GM23338 (cell line): ENCODE results near the gene SYNDIG1. TPM values are rescaled to one million over a fixed set of nuclear protein-coding genes. Genes with fewer than 3 reads are reported as not detected.

Experiments used
- ATAC-seq: fragments of 200-7000 bp; cut with Tn5 transposase; 3 replicates; pipeline ENCODE4 v1.9.1; 2020
- DNase-seq: peaks from one replicate; pipeline ENCODE4 v3.0.0-alpha.2; 2015; ENCODE audit warnings: low spot score
- H2AFZ ChIP-seq: fragments of 200-600 bp; sonication (generic); 2 replicates; pipeline ENCODE4 v1.8.0; 2016; ENCODE audit warnings: antibody characterized with exemption, mild to moderate bottlenecking, moderate library complexity
- H3F3A ChIP-seq: fragments of 200-600 bp; sonication (generic); replicated peaks from 2 replicates; pipeline ENCODE4 v1.8.0; 2017; ENCODE audit warnings: antibody characterized with exemption, mixed run types, low read depth
- H3K27ac ChIP-seq: fragments of 200-600 bp; sonication (generic); 2 replicates; pipeline ENCODE4 v1.6.1; 2016; ENCODE audit warnings: low read depth
- H3K27me3 ChIP-seq: fragments of 200-600 bp; sonication (generic); 2 replicates; pipeline ENCODE4 v1.8.0; 2016; ENCODE audit warnings: mild to moderate bottlenecking, mixed run types, moderate library complexity; ENCODE audit not compliant: insufficient read depth
- H3K36me3 ChIP-seq: fragments of 200-600 bp; sonication (generic); 2 replicates; pipeline ENCODE4 v1.8.0; 2016; ENCODE audit warnings: mild to moderate bottlenecking; ENCODE audit not compliant: insufficient read depth
- H3K4me1 ChIP-seq: fragments of 200-600 bp; sonication (generic); 2 replicates; pipeline ENCODE4 v1.8.0; 2016; ENCODE audit warnings: mild to moderate bottlenecking, moderate library complexity; ENCODE audit not compliant: insufficient read depth
- H3K4me2 ChIP-seq: fragments of 200-600 bp; sonication (generic); 2 replicates; pipeline ENCODE4 v1.7.1; 2017; ENCODE audit warnings: mixed run types
- H3K4me3 ChIP-seq: fragments of 200-600 bp; sonication (generic); 2 replicates; pipeline ENCODE4 v1.6.1; 2016; ENCODE audit warnings: mixed run types
- H3K79me2 ChIP-seq: fragments of 200-600 bp; sonication (generic); replicated peaks from 2 replicates; pipeline ENCODE4 v1.8.0; 2017; ENCODE audit warnings: mild to moderate bottlenecking; ENCODE audit not compliant: insufficient read depth
- H3K9me2 ChIP-seq: fragments of 200-600 bp; sonication (generic); 2 replicates; pipeline ENCODE4 v1.8.0; 2017; ENCODE audit not compliant: insufficient read depth
- H4K20me1 ChIP-seq: fragments of 200-600 bp; sonication (generic); replicated peaks from 2 replicates; pipeline ENCODE4 v1.8.0; 2017; ENCODE audit warnings: mild to moderate bottlenecking; ENCODE audit not compliant: insufficient read depth
- H3K27ac Mint-ChIP-seq: 2 replicates; pipeline ENCODE4 v1.8.0; 2020; ENCODE audit warnings: inconsistent platforms, mild to moderate bottlenecking, moderate library complexity, mixed read lengths
- H3K27me3 Mint-ChIP-seq: 3 replicates; pipeline ENCODE4 v1.8.0; 2022; ENCODE audit warnings: low read depth, mild to moderate bottlenecking, moderate library complexity, mixed read lengths, inconsistent platforms; ENCODE audit not compliant: insufficient read depth, poor library complexity
- H3K36me3 Mint-ChIP-seq: 3 replicates; pipeline ENCODE4 v1.8.0; 2021; ENCODE audit warnings: low read depth, mild to moderate bottlenecking, inconsistent platforms, moderate library complexity, mixed read lengths
- H3K4me1 Mint-ChIP-seq: 3 replicates; pipeline ENCODE4 v1.8.0; 2020; ENCODE audit warnings: mild to moderate bottlenecking, inconsistent platforms, mixed read lengths
- H3K4me3 Mint-ChIP-seq: 3 replicates; pipeline ENCODE4 v1.8.0; 2021; ENCODE audit warnings: moderate library complexity, mild to moderate bottlenecking, inconsistent platforms, mixed read lengths
- H3K9me3 Mint-ChIP-seq: 3 replicates; pipeline ENCODE4 v1.8.0; 2020; ENCODE audit warnings: moderate library complexity, mild to moderate bottlenecking, inconsistent platforms, mixed read lengths
- CREB1 ChIP-seq: fragments of 250-450 bp; sonication (Bioruptor Pico); IDR thresholded peaks from 2 replicates; pipeline ENCODE4 v1.5.0; 2020; ENCODE audit warnings: low read depth, mild to moderate bottlenecking, moderate library complexity
- ETS1 ChIP-seq: IDR thresholded peaks from 2 replicates; pipeline ENCODE4 v1.6.1; 2016; ENCODE audit warnings: antibody characterized with exemption
- EZH2 ChIP-seq: fragments of 200-600 bp; sonication (generic); IDR thresholded peaks from one replicate; pipeline ENCODE4 v1.8.0; 2017; ENCODE audit warnings: antibody characterized with exemption, mild to moderate bottlenecking, low read depth; ENCODE audit not compliant: unreplicated experiment
- EZH2phosphoT487 ChIP-seq: fragments of 200-600 bp; sonication (generic); IDR thresholded peaks from one replicate; pipeline ENCODE4 v1.8.1; 2018; ENCODE audit warnings: antibody characterized with exemption; ENCODE audit not compliant: unreplicated experiment
- JUNB ChIP-seq: IDR thresholded peaks from one replicate; pipeline ENCODE4 v1.6.1; 2016; ENCODE audit warnings: antibody characterized with exemption; ENCODE audit not compliant: unreplicated experiment
- NANOG ChIP-seq: IDR thresholded peaks from 2 replicates; pipeline ENCODE4 v1.6.1; 2016; ENCODE audit warnings: antibody characterized with exemption, borderline replicate concordance
- POLR2AphosphoS5 ChIP-seq: IDR thresholded peaks from 2 replicates; pipeline ENCODE4 v1.6.1; 2016; ENCODE audit warnings: antibody characterized with exemption, low read depth
- REST ChIP-seq: IDR thresholded peaks from one replicate; pipeline ENCODE4 v1.6.1; 2018; ENCODE audit warnings: antibody characterized with exemption; ENCODE audit not compliant: unreplicated experiment
- STAT1 ChIP-seq: IDR thresholded peaks from one replicate; pipeline ENCODE4 v1.6.1; 2016; ENCODE audit warnings: antibody characterized with exemption; ENCODE audit not compliant: unreplicated experiment
- ZNF114 ChIP-seq: fragments of 250-450 bp; sonication (Bioruptor Pico); IDR thresholded peaks from 2 replicates; pipeline ENCODE4 v1.5.0; 2020; ENCODE audit warnings: mild to moderate bottlenecking, moderate library complexity
- ZNF331 ChIP-seq: fragments of 250-450 bp; sonication (Bioruptor Pico); IDR thresholded peaks from 2 replicates; pipeline ENCODE4 v1.5.0; 2020; ENCODE audit warnings: low read depth, mild to moderate bottlenecking, moderate library complexity
- ZNF462 ChIP-seq: fragments of 250-450 bp; sonication (Bioruptor Pico); IDR thresholded peaks from 2 replicates; pipeline ENCODE4 v1.5.0; 2020; ENCODE audit warnings: mild to moderate bottlenecking, moderate library complexity
- polyA plus RNA-seq: library from polyadenylated mRNA; unstranded; fragments of >200 nt; fragmentation: Nextera tagmentation; extraction: Ambion mirVana; gene quantifications from 2 replicates; pipeline ENCODE4 v1.2.1, GENCODE V29; 2016
- total RNA-seq: library from RNA; depleted of rRNA; stranded (reverse); fragments of >200 nt; shearing (Covaris generic); gene quantifications from 2 replicates; pipeline ENCODE4 v1.2.3, GENCODE V29; 2014
- TF ChIP-seq, protein P1 (sequence below), 2 experiments: fragments of 200-600 bp in 1 of 2; sonication (generic) in 1 of 2; conservative IDR thresholded peaks; 2 replicates each; pipeline versions ENCODE4 v1.5.1 to v1.6.1; 2016 to 2017; ENCODE audit warnings: antibody characterized with exemption in 2 of 2, low read depth in 2 of 2, mild to moderate bottlenecking in 2 of 2, moderate library complexity in 1 of 2

Gene SYNDIG1
- total and polyA plus RNA-seq, 2 experiments from 2014 or later = 2.8 to 4.8 TPM

- TF ChIP-seq ETS1 (no peak), STAT1 (no peak), JUNB (no peak), ZNF114 (CRISPR knock-in tag) (no peak), EZH2phosphoT487 (no peak), ZNF331 (no peak), CREB1 (no peak), EZH2 (no peak), POLR2AphosphoS5 (no peak), REST (no peak), ZNF462 (no peak), NANOG (no peak)
- TF ChIP-seq, protein P1, sequence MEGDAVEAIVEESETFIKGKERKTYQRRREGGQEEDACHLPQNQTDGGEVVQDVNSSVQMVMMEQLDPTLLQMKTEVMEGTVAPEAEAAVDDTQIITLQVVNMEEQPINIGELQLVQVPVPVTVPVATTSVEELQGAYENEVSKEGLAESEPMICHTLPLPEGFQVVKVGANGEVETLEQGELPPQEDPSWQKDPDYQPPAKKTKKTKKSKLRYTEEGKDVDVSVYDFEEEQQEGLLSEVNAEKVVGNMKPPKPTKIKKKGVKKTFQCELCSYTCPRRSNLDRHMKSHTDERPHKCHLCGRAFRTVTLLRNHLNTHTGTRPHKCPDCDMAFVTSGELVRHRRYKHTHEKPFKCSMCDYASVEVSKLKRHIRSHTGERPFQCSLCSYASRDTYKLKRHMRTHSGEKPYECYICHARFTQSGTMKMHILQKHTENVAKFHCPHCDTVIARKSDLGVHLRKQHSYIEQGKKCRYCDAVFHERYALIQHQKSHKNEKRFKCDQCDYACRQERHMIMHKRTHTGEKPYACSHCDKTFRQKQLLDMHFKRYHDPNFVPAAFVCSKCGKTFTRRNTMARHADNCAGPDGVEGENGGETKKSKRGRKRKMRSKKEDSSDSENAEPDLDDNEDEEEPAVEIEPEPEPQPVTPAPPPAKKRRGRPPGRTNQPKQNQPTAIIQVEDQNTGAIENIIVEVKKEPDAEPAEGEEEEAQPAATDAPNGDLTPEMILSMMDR (conservative IDR thresholded peaks at IDR 0.05; ENCODE audit: low read depth in 2 of 2) = no peak
- peaks cover 27% of the 10 kb centered on the region for H3K4me1 Mint-ChIP-seq
- ATAC-seq (no peak), DNase-seq (no peak)
- H3K79me2 ChIP-seq = no peaks in the 10 kb centered on the region
- H3K4me3 ChIP-seq = no peak overlapping the region
- H3F3A ChIP-seq = no peaks in the 10 kb centered on the region
- H3K36me3 ChIP-seq = no peaks in the 10 kb centered on the region
- H3K36me3 Mint-ChIP-seq = no peaks in the 10 kb centered on the region
- no peak overlapping the region for H3K4me2 ChIP-seq
- no peak overlapping the region for H3K4me3 Mint-ChIP-seq
- H3K9me3 Mint-ChIP-seq = no peaks in the 10 kb centered on the region
- H3K9me2 ChIP-seq = 0 out of 2 replicates have a peak, but pooled peaks cover 7% of the 10 kb centered on the region
- H4K20me1 ChIP-seq = no peaks in the 10 kb centered on the region; the same call in 1 of the 2 replicates
- H3K27ac Mint-ChIP-seq = no peak overlapping the region
- H3K4me1 ChIP-seq = peaks cover 8% of the 10 kb centered on the region
- no peak overlapping the region for H2AFZ ChIP-seq
- H3K27me3 Mint-ChIP-seq = no peaks in the 10 kb centered on the region
- no peak overlapping the region for H3K27ac ChIP-seq
- no peaks in the 10 kb centered on the region for H3K27me3 ChIP-seq
These were observed 143.7 kb downstream of the SYNDIG1 start for GRCh38 chr20:24612799-24613775.
